ENCODE data around the gene HPSE2.

DNA sequence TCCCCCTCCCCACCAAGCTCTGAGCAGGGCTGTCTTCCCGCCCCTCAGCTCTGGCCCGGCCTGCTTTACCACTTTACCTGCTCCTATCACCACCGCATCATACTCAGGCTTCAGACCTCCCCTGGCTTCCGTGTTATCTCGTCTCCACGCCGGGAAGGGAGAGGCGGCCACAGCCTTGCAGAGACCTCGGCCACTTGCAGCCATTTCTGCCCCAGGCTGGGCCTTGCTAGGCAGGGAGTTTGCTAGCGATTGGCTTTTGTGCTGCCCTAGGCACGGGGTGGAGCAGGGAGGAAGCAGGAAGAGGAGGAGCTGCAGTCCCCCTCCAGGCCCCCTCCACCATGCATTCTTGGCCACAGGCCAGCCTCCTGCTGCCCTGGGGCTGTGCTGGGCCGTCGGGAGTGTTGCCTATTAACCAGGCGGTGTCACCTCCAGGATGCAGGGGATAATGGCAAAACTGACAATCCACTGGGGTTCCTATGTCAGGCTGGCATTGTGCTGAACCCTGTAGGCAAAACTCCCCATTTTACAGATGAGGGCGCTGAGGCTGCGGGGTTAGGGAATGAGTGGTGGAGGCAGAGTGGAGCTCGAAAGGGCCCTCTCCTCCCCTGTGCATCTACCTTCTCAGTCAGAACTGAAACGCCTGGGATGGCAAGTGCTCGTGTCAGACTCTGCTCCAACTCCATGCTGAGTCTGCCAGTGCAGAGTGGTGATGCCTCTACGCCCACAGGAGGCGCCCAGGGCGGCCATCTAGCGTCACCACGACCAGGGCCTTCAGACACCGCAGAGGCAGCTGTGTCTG, 820.5 kb downstream of the HPSE2 start, which contains the start of gene PYROXD2:
- TF ChIP-seq CTCF (IDR thresholded peaks at IDR 0.05) (no peak), TCF7L2 (IDR thresholded peaks at IDR 0.05; ENCODE audit: low read depth, low read length) (no peak), POLR2AphosphoS5 (IDR thresholded peaks at IDR 0.05; ENCODE audit: low read depth, low read length) (peak; percentile 61)
- TF ChIP-seq, protein P1, sequence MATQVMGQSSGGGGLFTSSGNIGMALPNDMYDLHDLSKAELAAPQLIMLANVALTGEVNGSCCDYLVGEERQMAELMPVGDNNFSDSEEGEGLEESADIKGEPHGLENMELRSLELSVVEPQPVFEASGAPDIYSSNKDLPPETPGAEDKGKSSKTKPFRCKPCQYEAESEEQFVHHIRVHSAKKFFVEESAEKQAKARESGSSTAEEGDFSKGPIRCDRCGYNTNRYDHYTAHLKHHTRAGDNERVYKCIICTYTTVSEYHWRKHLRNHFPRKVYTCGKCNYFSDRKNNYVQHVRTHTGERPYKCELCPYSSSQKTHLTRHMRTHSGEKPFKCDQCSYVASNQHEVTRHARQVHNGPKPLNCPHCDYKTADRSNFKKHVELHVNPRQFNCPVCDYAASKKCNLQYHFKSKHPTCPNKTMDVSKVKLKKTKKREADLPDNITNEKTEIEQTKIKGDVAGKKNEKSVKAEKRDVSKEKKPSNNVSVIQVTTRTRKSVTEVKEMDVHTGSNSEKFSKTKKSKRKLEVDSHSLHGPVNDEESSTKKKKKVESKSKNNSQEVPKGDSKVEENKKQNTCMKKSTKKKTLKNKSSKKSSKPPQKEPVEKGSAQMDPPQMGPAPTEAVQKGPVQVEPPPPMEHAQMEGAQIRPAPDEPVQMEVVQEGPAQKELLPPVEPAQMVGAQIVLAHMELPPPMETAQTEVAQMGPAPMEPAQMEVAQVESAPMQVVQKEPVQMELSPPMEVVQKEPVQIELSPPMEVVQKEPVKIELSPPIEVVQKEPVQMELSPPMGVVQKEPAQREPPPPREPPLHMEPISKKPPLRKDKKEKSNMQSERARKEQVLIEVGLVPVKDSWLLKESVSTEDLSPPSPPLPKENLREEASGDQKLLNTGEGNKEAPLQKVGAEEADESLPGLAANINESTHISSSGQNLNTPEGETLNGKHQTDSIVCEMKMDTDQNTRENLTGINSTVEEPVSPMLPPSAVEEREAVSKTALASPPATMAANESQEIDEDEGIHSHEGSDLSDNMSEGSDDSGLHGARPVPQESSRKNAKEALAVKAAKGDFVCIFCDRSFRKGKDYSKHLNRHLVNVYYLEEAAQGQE (IDR thresholded peaks at IDR 0.05; ENCODE audit: insufficient read depth in 1 of 2, low read depth in 2 of 2, low read length in 1 of 2): no peak
